Neural progenitor cell (in vitro differentiated cells): ENCODE measurements around the gene CNKSR1.

Experiments
- CTCF ChIP-seq: fragments of 200-600 bp; sonication (generic); IDR thresholded peaks from 2 replicates; pipeline ENCODE4 v1.5.1; 2017; ENCODE audit warnings: antibody characterized with exemption, mild to moderate bottlenecking
- EZH2 ChIP-seq: fragments of 200-600 bp; sonication (generic); IDR thresholded peaks from 2 replicates; pipeline ENCODE4 v1.6.1; 2017; ENCODE audit warnings: antibody characterized with exemption, mild to moderate bottlenecking, moderate library complexity

GRCh38 chr1:26210147-26210870, 33.0 kb downstream of the CNKSR1 start:
- TF ChIP-seq CTCF (no peak), EZH2 (no peak)
